GM23338 (cell line): ENCODE measurements around the gene NLRP6. TPM values are rescaled to one million over a fixed set of nuclear protein-coding genes. Genes with fewer than 3 reads are reported as not detected.
"Not testable (repeated sequence)": the region's sequence is repeated elsewhere in the genome, so short reads cannot be mapped to it uniquely, and the experiment has no call there.

Source experiments
- ATAC-seq: fragments of 200-7000 bp; cut with Tn5 transposase; 3 replicates; pipeline ENCODE4 v1.9.1; 2020
- DNase-seq: peaks from one replicate; pipeline ENCODE4 v3.0.0-alpha.2; 2015; ENCODE audit warnings: low spot score
- H2AFZ ChIP-seq: fragments of 200-600 bp; sonication (generic); 2 replicates; pipeline ENCODE4 v1.8.0; 2016; ENCODE audit warnings: antibody characterized with exemption, mild to moderate bottlenecking, moderate library complexity
- H3F3A ChIP-seq: fragments of 200-600 bp; sonication (generic); replicated peaks from 2 replicates; pipeline ENCODE4 v1.8.0; 2017; ENCODE audit warnings: antibody characterized with exemption, mixed run types, low read depth
- H3K27ac ChIP-seq: fragments of 200-600 bp; sonication (generic); 2 replicates; pipeline ENCODE4 v1.6.1; 2016; ENCODE audit warnings: low read depth
- H3K27me3 ChIP-seq: fragments of 200-600 bp; sonication (generic); 2 replicates; pipeline ENCODE4 v1.8.0; 2016; ENCODE audit warnings: mild to moderate bottlenecking, mixed run types, moderate library complexity; ENCODE audit not compliant: insufficient read depth
- H3K36me3 ChIP-seq: fragments of 200-600 bp; sonication (generic); 2 replicates; pipeline ENCODE4 v1.8.0; 2016; ENCODE audit warnings: mild to moderate bottlenecking; ENCODE audit not compliant: insufficient read depth
- H3K4me1 ChIP-seq: fragments of 200-600 bp; sonication (generic); 2 replicates; pipeline ENCODE4 v1.8.0; 2016; ENCODE audit warnings: mild to moderate bottlenecking, moderate library complexity; ENCODE audit not compliant: insufficient read depth
- H3K4me2 ChIP-seq: fragments of 200-600 bp; sonication (generic); 2 replicates; pipeline ENCODE4 v1.7.1; 2017; ENCODE audit warnings: mixed run types
- H3K4me3 ChIP-seq: fragments of 200-600 bp; sonication (generic); 2 replicates; pipeline ENCODE4 v1.6.1; 2016; ENCODE audit warnings: mixed run types
- H3K79me2 ChIP-seq: fragments of 200-600 bp; sonication (generic); replicated peaks from 2 replicates; pipeline ENCODE4 v1.8.0; 2017; ENCODE audit warnings: mild to moderate bottlenecking; ENCODE audit not compliant: insufficient read depth
- H3K9me2 ChIP-seq: fragments of 200-600 bp; sonication (generic); 2 replicates; pipeline ENCODE4 v1.8.0; 2017; ENCODE audit not compliant: insufficient read depth
- H4K20me1 ChIP-seq: fragments of 200-600 bp; sonication (generic); replicated peaks from 2 replicates; pipeline ENCODE4 v1.8.0; 2017; ENCODE audit warnings: mild to moderate bottlenecking; ENCODE audit not compliant: insufficient read depth
- H3K27ac Mint-ChIP-seq: 2 replicates; pipeline ENCODE4 v1.8.0; 2020; ENCODE audit warnings: inconsistent platforms, mild to moderate bottlenecking, moderate library complexity, mixed read lengths
- H3K27me3 Mint-ChIP-seq: 3 replicates; pipeline ENCODE4 v1.8.0; 2022; ENCODE audit warnings: low read depth, mild to moderate bottlenecking, moderate library complexity, mixed read lengths, inconsistent platforms; ENCODE audit not compliant: insufficient read depth, poor library complexity
- H3K36me3 Mint-ChIP-seq: 3 replicates; pipeline ENCODE4 v1.8.0; 2021; ENCODE audit warnings: low read depth, mild to moderate bottlenecking, inconsistent platforms, moderate library complexity, mixed read lengths
- H3K4me1 Mint-ChIP-seq: 3 replicates; pipeline ENCODE4 v1.8.0; 2020; ENCODE audit warnings: mild to moderate bottlenecking, inconsistent platforms, mixed read lengths
- H3K4me3 Mint-ChIP-seq: 3 replicates; pipeline ENCODE4 v1.8.0; 2021; ENCODE audit warnings: moderate library complexity, mild to moderate bottlenecking, inconsistent platforms, mixed read lengths
- H3K9me3 Mint-ChIP-seq: 3 replicates; pipeline ENCODE4 v1.8.0; 2020; ENCODE audit warnings: moderate library complexity, mild to moderate bottlenecking, inconsistent platforms, mixed read lengths
- POLR2AphosphoS5 ChIP-seq: IDR thresholded peaks from 2 replicates; pipeline ENCODE4 v1.6.1; 2016; ENCODE audit warnings: antibody characterized with exemption, low read depth
- ZNF331 ChIP-seq: fragments of 250-450 bp; sonication (Bioruptor Pico); IDR thresholded peaks from 2 replicates; pipeline ENCODE4 v1.5.0; 2020; ENCODE audit warnings: low read depth, mild to moderate bottlenecking, moderate library complexity
- polyA plus RNA-seq: library from polyadenylated mRNA; unstranded; fragments of >200 nt; fragmentation: Nextera tagmentation; extraction: Ambion mirVana; gene quantifications from 2 replicates; pipeline ENCODE4 v1.2.1, GENCODE V29; 2016
- total RNA-seq: library from RNA; depleted of rRNA; stranded (reverse); fragments of >200 nt; shearing (Covaris generic); gene quantifications from 2 replicates; pipeline ENCODE4 v1.2.3, GENCODE V29; 2014
- TF ChIP-seq, protein P1 (sequence below), 2 experiments: fragments of 200-600 bp in 1 of 2; sonication (generic) in 1 of 2; conservative IDR thresholded peaks; 2 replicates each; pipeline versions ENCODE4 v1.5.1 to v1.6.1; 2016 to 2017; ENCODE audit warnings: antibody characterized with exemption in 2 of 2, low read depth in 2 of 2, mild to moderate bottlenecking in 2 of 2, moderate library complexity in 1 of 2

Gene NLRP6
- total and polyA plus RNA-seq, 2 experiments from 2014 or later = 0.15 to 0.73 TPM

DNA sequence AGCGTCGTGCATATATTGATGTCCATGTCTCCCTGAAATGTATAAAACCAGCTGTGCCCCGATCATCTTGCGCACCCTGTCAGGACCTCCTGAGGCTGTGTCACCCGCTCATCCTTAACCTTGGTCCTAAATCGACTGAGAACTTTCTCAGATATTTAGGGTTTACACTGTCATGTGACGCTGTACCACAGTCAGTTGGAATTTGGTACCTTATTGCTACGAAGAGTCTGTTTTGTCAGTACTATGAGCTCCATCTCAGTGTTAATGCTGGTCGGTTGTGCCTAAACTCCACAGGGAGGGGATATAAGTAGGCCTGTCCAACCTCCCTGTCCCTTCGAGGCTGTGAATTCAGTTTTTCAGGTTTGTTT, 27.6 kb downstream of the NLRP6 start:
- ATAC-seq = no peak
- no peaks in the 10 kb centered on the region for H4K20me1 ChIP-seq
- peak overlapping the region; percentile 66 for H3K4me2 ChIP-seq
- DNase-seq = no peak
- H3K27me3 Mint-ChIP-seq = peaks cover 42% of the 10 kb centered on the region
- peaks cover 61% of the 10 kb centered on the region for H3K4me1 Mint-ChIP-seq
- H3K9me3 Mint-ChIP-seq = peaks cover 7% of the 10 kb centered on the region
- H3K9me2 ChIP-seq = no peaks in the 10 kb centered on the region
- peaks cover 65% of the 10 kb centered on the region for H3K4me1 ChIP-seq
- H3K36me3 ChIP-seq = no peaks in the 10 kb centered on the region
- H2AFZ ChIP-seq = no peak overlapping the region
- peak overlapping the region; percentile 90 for H3K27ac ChIP-seq
- peak overlapping the region; percentile 56 for H3K4me3 Mint-ChIP-seq
- H3K27me3 ChIP-seq = no peaks in the 10 kb centered on the region
- TF ChIP-seq POLR2AphosphoS5 = no peak
- H3K27ac Mint-ChIP-seq = peak overlapping the region; percentile 90
- H3K36me3 Mint-ChIP-seq = peaks cover 16% of the 10 kb centered on the region
- no peak overlapping the region; the same call in 1 of the 2 replicates for H3K4me3 ChIP-seq
- peaks cover 26% of the 10 kb centered on the region for H3F3A ChIP-seq
- peaks cover 12% of the 10 kb centered on the region for H3K79me2 ChIP-seq

DNA sequence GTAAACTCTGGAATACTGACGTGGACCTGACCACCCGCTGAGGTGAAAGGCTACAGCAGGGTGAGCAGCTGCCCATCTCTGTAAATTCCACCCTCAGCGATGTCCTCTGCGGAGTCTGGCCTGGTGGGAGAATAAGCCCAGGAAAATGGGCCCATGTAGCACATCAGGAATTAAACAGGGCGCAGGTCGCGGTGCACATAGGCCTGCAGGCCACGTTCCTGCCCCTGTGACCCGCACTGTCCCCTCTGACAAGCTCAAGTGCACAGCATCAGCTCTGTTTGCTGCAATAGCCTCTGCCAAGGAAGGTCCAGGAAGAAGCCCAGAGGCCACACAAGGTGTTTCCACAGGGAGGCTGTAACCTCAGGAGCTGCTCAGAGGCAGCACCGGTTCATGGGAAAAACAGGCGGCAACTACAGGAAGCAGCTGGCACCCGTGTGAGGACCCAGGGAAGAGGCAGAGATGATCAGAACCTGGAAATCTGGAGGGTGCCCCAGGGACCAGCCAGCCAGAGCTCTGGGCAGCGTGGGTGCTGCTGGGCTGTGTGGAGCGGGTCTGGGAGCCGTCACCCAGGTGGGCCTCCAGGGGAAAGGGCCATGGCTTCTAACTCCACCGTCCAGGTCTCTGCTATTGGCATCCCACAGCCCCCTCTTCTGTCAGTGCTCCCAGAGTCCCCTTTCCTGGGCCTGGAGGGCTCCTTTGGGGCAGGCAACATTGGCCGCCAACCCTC, 28.6 kb downstream of the NLRP6 start:
- Mint-ChIP-seq H3K27ac (peak overlapping the region; percentile 82; the same call in 1 of the 2 replicates), H3K9me3 (peaks cover 7% of the 10 kb centered on the region), H3K4me3 (no peak overlapping the region), H3K36me3 (peaks cover 16% of the 10 kb centered on the region), H3K4me1 (peaks cover 57% of the 10 kb centered on the region), H3K27me3 (peaks cover 44% of the 10 kb centered on the region)
- Histone ChIP-seq H3F3A (peaks cover 25% of the 10 kb centered on the region), H3K4me2 (peak overlapping the region; percentile 66; the same call in 1 of the 2 replicates), H3K4me3 (no peak overlapping the region), H4K20me1 (no peaks in the 10 kb centered on the region), H2AFZ (no peak overlapping the region), H3K27ac (peak overlapping the region; percentile 90), H3K9me2 (no peaks in the 10 kb centered on the region), H3K79me2 (peaks cover 12% of the 10 kb centered on the region), H3K36me3 (no peaks in the 10 kb centered on the region), H3K4me1 (peaks cover 63% of the 10 kb centered on the region), H3K27me3 (peaks cover 2% of the 10 kb centered on the region; the same call in 1 of the 2 replicates)
- DNase-seq (no peak), ATAC-seq (no peak)
- no peak for TF ChIP-seq ZNF331 (CRISPR knock-in tag)
- TF ChIP-seq, protein P1, sequence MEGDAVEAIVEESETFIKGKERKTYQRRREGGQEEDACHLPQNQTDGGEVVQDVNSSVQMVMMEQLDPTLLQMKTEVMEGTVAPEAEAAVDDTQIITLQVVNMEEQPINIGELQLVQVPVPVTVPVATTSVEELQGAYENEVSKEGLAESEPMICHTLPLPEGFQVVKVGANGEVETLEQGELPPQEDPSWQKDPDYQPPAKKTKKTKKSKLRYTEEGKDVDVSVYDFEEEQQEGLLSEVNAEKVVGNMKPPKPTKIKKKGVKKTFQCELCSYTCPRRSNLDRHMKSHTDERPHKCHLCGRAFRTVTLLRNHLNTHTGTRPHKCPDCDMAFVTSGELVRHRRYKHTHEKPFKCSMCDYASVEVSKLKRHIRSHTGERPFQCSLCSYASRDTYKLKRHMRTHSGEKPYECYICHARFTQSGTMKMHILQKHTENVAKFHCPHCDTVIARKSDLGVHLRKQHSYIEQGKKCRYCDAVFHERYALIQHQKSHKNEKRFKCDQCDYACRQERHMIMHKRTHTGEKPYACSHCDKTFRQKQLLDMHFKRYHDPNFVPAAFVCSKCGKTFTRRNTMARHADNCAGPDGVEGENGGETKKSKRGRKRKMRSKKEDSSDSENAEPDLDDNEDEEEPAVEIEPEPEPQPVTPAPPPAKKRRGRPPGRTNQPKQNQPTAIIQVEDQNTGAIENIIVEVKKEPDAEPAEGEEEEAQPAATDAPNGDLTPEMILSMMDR (conservative IDR thresholded peaks at IDR 0.05; ENCODE audit: low read depth in 2 of 2) = peak in 1 of 2 experiments; percentile 21; a peak in 1 of 4 replicates

DNA sequence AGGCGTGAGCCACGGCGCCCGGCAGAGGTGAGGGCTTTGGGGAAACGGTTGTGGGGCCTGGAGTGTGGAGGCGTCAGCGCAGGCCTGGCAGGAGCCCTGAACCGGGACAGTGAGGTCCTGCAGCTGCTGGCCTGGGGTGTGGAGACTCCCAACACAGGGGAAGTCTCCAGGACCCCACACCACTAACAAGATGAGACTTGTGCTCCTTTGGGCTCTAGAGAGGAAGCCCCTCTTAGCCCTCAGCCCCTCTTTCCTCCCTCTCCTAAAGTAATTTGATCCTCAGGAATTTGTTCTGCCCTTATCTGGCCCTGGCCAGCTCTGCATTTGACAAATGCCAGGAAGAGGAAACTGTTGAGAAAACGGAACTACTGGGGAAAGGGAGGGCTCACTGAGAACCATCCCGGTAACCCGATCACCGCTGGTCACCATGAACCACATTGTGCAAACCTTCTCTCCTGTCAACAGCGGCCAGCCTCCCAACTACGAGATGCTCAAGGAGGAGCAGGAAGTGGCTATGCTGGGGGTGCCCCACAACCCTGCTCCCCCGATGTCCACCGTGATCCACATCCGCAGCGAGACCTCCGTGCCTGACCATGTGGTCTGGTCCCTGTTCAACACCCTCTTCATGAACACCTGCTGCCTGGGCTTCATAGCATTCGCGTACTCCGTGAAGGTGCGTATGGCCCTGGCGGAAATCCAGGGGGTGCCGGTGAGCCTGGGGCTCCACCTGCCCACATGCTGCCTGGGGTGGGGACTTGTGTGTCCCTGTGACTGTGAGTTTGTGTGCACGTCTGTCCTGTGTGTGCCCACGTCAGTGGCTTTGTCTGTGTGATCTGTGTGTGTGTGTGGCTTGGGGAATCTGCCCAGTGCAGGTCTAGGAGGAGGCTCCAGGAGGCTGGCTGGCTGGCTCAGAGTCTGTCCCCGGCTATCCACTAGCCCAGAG, 29.8 kb downstream of the NLRP6 start, which contains the start of gene IFITM2:
Gene IFITM2, plus strand, starts transcription at position 51 of the 943 bp plus-strand sequence. Its CDS starts 377 bp downstream, at position 428.
- Histone ChIP-seq H3K4me1 (peaks cover 64% of the 10 kb centered on the region), H3K79me2 (peaks cover 12% of the 10 kb centered on the region), H3F3A (peaks cover 30% of the 10 kb centered on the region), H3K4me3 (peak within 1 kb of the TSS; percentile 68), H3K4me2 (peak within 1 kb of the TSS; percentile 84), H3K27ac (peak within 1 kb of the TSS; percentile 90)
- not testable (repeated sequence) for H2AFZ ChIP-seq, H3K9me3 Mint-ChIP-seq, H3K36me3 Mint-ChIP-seq, H3K27me3 ChIP-seq, H4K20me1 ChIP-seq, H3K9me2 ChIP-seq, H3K36me3 ChIP-seq
- DNase-seq (peak; percentile 93), ATAC-seq (peak; percentile 41)
- H3K27ac Mint-ChIP-seq = peak within 1 kb of the TSS; percentile 93
- H3K27me3 Mint-ChIP-seq = peaks cover 39% of the 10 kb centered on the region
- H3K4me1 Mint-ChIP-seq = peaks cover 62% of the 10 kb centered on the region
- TF ChIP-seq POLR2AphosphoS5 = peak; percentile 48; the same call in 1 of the 2 replicates
- H3K4me3 Mint-ChIP-seq = peak within 1 kb of the TSS; percentile 86

DNA sequence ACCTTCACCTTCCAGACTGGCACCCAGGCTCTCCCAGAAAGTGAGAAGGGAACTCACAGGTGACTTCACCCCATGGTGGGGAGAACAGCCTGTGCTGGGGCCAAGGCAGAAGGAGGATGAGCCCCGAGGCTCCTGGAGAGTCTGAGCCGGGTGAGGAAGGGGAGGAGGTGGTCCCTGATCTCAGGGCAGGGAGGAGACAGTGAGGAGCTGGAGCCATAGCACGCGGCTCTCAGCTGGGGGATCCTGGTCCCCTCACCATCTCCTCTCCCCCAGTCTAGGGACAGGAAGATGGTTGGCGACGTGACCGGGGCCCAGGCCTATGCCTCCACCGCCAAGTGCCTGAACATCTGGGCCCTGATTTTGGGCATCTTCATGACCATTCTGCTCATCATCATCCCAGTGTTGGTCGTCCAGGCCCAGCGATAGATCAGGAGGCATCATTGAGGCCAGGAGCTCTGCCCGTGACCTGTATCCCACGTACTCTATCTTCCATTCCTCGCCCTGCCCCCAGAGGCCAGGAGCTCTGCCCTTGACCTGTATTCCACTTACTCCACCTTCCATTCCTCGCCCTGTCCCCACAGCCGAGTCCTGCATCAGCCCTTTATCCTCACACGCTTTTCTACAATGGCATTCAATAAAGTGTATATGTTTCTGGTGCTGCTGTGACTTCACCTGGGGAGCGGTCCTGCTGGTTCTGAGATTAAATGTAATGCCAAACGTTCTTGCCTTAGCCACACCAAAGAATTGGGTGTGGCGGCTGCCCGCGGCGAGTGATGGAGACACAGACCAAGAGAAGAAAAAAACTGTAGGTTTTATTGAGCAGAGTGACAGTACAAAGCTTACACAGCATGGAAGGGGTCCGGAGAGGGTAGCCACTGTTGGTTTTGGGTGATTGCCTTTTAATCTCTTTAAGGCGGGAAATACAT, 30.8 kb downstream of the NLRP6 start:
- Histone ChIP-seq H3K79me2 (peaks cover 14% of the 10 kb centered on the region), H3K4me1 (peaks cover 60% of the 10 kb centered on the region), H3F3A (peaks cover 33% of the 10 kb centered on the region), H3K4me3 (peak overlapping the region; percentile 68), H3K4me2 (peak overlapping the region; percentile 84)
- H3K36me3 ChIP-seq, H3K36me3 Mint-ChIP-seq, ATAC-seq, H4K20me1 ChIP-seq, DNase-seq, H2AFZ ChIP-seq, H3K27ac ChIP-seq, H3K9me2 ChIP-seq, H3K9me3 Mint-ChIP-seq, H3K27me3 ChIP-seq: not testable (repeated sequence)
- peak overlapping the region; percentile 86 for H3K4me3 Mint-ChIP-seq
- peaks cover 30% of the 10 kb centered on the region for H3K27me3 Mint-ChIP-seq
- peak overlapping the region; percentile 93 for H3K27ac Mint-ChIP-seq
- H3K4me1 Mint-ChIP-seq = peaks cover 64% of the 10 kb centered on the region
